HepG2 (cell line): ENCODE results near the gene ZSCAN1. TPM values are rescaled to one million over a fixed set of nuclear protein-coding genes. Genes with fewer than 3 reads are reported as not detected.

ENCODE experiments used
- ATAC-seq: fragments of 200-7000 bp; cut with Tn5 transposase; 3 replicates; pipeline ENCODE4 v1.9.1; 2020; ENCODE audit warnings: mild to moderate bottlenecking, moderate library complexity
- BruUV-seq: library from RNA; stranded (reverse); fragments of 400-500 nt; replicated peaks from 2 replicates; lab custom pipeline; 2021; lab: Mats Ljungman, UMichigan
- CTCF ChIA-PET: fragments of 300-600 bp; formaldehyde crosslinking; extraction: SDS; loops from one replicate; lab custom pipeline; 2021; ENCODE audit warnings: low total read pairs, inconsistent platforms, low intra/inter-chr PET ratio; lab: Yijun Ruan, JAX
- POLR2A ChIA-PET: fragments of 350-600 bp; sonication (Branson Sonifier 250); formaldehyde crosslinking; loops from one replicate; lab custom pipeline; 2020; ENCODE audit warnings: antibody characterized with exemption, inconsistent platforms; lab: Yijun Ruan, JAX
- DNase-seq: peaks from one replicate; pipeline ENCODE4 v3.0.0-alpha.2; 2015; ENCODE audit warnings: low spot score
- FAIRE-seq: peaks from 3 replicates; lab custom pipeline; 2011; peaks lifted over from hg19 to GRCh38; lab: Jason Lieb, UNC
- H2AFZ ChIP-seq: one replicate; pipeline ENCODE4 v1.6.1; 2011; ENCODE audit warnings: low read length, inconsistent platforms
- H3K27ac ChIP-seq: fragments of 300-600 bp; 3 replicates; pipeline ENCODE4 v1.8.0; 2011; ENCODE audit warnings: mixed run types, mild to moderate bottlenecking, mixed read lengths, low read length, inconsistent platforms; ENCODE audit not compliant: insufficient read depth; ENCODE audit errors: extremely low read length
- H3K27me3 ChIP-seq, 2 experiments: fragments of 200-600 bp in 1 of 2; 2 replicates in 1 of 2; 3 replicates in 1 of 2; pipeline versions ENCODE4 v1.6.0 to v1.8.0; 2011; ENCODE audit warnings: low read length in 2 of 2, mild to moderate bottlenecking in 2 of 2, moderate library complexity in 2 of 2, inconsistent platforms in 1 of 2; ENCODE audit not compliant: insufficient read depth in 2 of 2, control insufficient read depth in 1 of 2
- H3K36me3 ChIP-seq, 2 experiments: fragments of 200-600 bp in 1 of 2; replicated peaks in 1 of 2; 2 replicates in 1 of 2; 3 replicates in 1 of 2; pipeline versions ENCODE4 v1.5.1 to v1.8.0; 2011; ENCODE audit warnings: low read length in 2 of 2, inconsistent platforms in 1 of 2; ENCODE audit not compliant: insufficient read depth in 2 of 2, control insufficient read depth in 1 of 2
- H3K4me1 ChIP-seq: 2 replicates; pipeline ENCODE4 v1.5.1; 2012; ENCODE audit warnings: low read length, inconsistent platforms; ENCODE audit not compliant: insufficient read depth
- H3K4me2 ChIP-seq: 2 replicates; pipeline ENCODE4 v1.6.0; 2011; ENCODE audit warnings: low read depth, low read length, inconsistent platforms
- H3K4me3 ChIP-seq, 3 experiments: fragments of 200-600 bp in 1 of 3; sonication (generic), shearing (Covaris generic) in 1 of 3; replicated peaks in 1 of 3; 2 replicates each; pipeline ENCODE4 v1.5.1; 2011 to 2016; ENCODE audit warnings: low read length in 3 of 3, inconsistent platforms in 2 of 3, low read depth in 2 of 3, mild to moderate bottlenecking in 2 of 3, control low read depth in 1 of 3, mixed read lengths in 1 of 3; ENCODE audit not compliant: insufficient read depth in 1 of 3
- H3K79me2 ChIP-seq: one replicate; pipeline ENCODE4 v1.6.1; 2011; ENCODE audit warnings: low read length, inconsistent platforms; ENCODE audit not compliant: insufficient read depth
- H3K9ac ChIP-seq: 2 replicates; pipeline ENCODE4 v1.6.0; 2011; ENCODE audit warnings: mild to moderate bottlenecking, low read depth, low read length, inconsistent platforms; ENCODE audit not compliant: insufficient read depth
- H3K9me3 ChIP-seq: 2 replicates; pipeline ENCODE4 v1.5.1; 2012; ENCODE audit warnings: mild to moderate bottlenecking, low read length
- H4K20me1 ChIP-seq: 2 replicates; pipeline ENCODE4 v1.6.0; 2011; ENCODE audit warnings: inconsistent platforms, mild to moderate bottlenecking, low read length, moderate library complexity; ENCODE audit not compliant: insufficient read depth
- ATF1 ChIP-seq: IDR thresholded peaks from 2 replicates; pipeline ENCODE4 v1.6.1; 2016; ENCODE audit warnings: mild to moderate bottlenecking, control low read depth
- GABPB1 ChIP-seq: IDR thresholded peaks from 2 replicates; pipeline ENCODE4 v1.6.1; 2016; ENCODE audit warnings: mild to moderate bottlenecking, missing genetic modification reagents, moderate library complexity, missing compliant biosample characterization
- HDAC2 ChIP-seq: sonication (generic); formaldehyde crosslinking; IDR thresholded peaks from 2 replicates; pipeline ENCODE4 v1.4.0; 2020; ENCODE audit warnings: missing genetic modification reagents
- REXO4 ChIP-seq: sonication (generic); formaldehyde crosslinking; IDR thresholded peaks from 2 replicates; pipeline ENCODE4 v1.8.0; 2022; ENCODE audit warnings: missing genetic modification reagents, mild to moderate bottlenecking, borderline replicate concordance
- SAFB2 ChIP-seq: sonication (generic); formaldehyde crosslinking; IDR thresholded peaks from 2 replicates; pipeline ENCODE4 v1.5.1; 2020; ENCODE audit warnings: missing genetic modification reagents, low read depth, mild to moderate bottlenecking, borderline replicate concordance
- SMAD3 ChIP-seq: sonication (generic); formaldehyde crosslinking; IDR thresholded peaks from 2 replicates; pipeline ENCODE4 v1.4.0; 2020; ENCODE audit warnings: missing genetic modification reagents
- ZNF331 ChIP-seq: sonication (generic); formaldehyde crosslinking; IDR thresholded peaks from 2 replicates; pipeline ENCODE4 v1.4.0; 2020; ENCODE audit warnings: missing genetic modification reagents
- ZNF33B ChIP-seq: sonication (generic); formaldehyde crosslinking; IDR thresholded peaks from 2 replicates; pipeline ENCODE4 v1.5.1; 2020; ENCODE audit warnings: mild to moderate bottlenecking, missing genetic modification reagents
- ZNF567 ChIP-seq: sonication (generic); formaldehyde crosslinking; IDR thresholded peaks from 2 replicates; pipeline ENCODE4 v1.8.1; 2023; ENCODE audit warnings: mild to moderate bottlenecking, missing genetic modification reagents, borderline replicate concordance
- ZNF569 ChIP-seq: sonication (generic); formaldehyde crosslinking; IDR thresholded peaks from 2 replicates; pipeline ENCODE4 v1.5.0; 2020; ENCODE audit warnings: mild to moderate bottlenecking, missing genetic modification reagents, moderate library complexity, borderline replicate concordance
- ZNF766 ChIP-seq: sonication (generic); formaldehyde crosslinking; IDR thresholded peaks from 2 replicates; pipeline ENCODE4 v1.5.0; 2020; ENCODE audit warnings: missing genetic modification reagents, borderline replicate concordance
- ZNF782 ChIP-seq: sonication (generic); formaldehyde crosslinking; IDR thresholded peaks from 2 replicates; pipeline ENCODE4 v1.4.0; 2020; ENCODE audit warnings: missing genetic modification reagents, mild to moderate bottlenecking, borderline replicate concordance
- WGBS: methylation state at CpG from one replicate; pipeline ENCODE4 v1.1.6; 2017; ENCODE audit warnings: low lambda C conversion rate; 5-methylcytosine and 5-hydroxymethylcytosine counted together
- in situ Hi-C: cut with HindIII; loops from 2 replicates; pipeline ENCODE4 v1.10.0; 2017; ENCODE audit warnings: low pct_unique_long_range_greater_than_20kb; ENCODE audit not compliant: extremely low pct_ligation_motif_present
- intact Hi-C: fragments of 100-400 bp; cut with micrococcal nuclease; formaldehyde crosslinking; loops from one replicate; pipeline ENCODE4 v1.10.0; 2022; ENCODE audit not compliant: unreplicated experiment
- polyA plus RNA-seq, 8 experiments: library from polyadenylated mRNA; depleted of rRNA in 3 of 8; stranded (reverse) in 7 of 8; unstranded in 1 of 8; fragments of >200 nt; fragmentation: Illumina TruSeq in 4 of 8; extraction: Trizol in 4 of 8; gene quantifications; 2 replicates each; pipeline versions ENCODE4 v1.2.1 to v1.2.3, GENCODE V29; 2011 to 2016; ENCODE audit warnings: low read depth in 4 of 8, missing spikeins in 1 of 8, mixed read lengths in 1 of 8; ENCODE audit not compliant: insufficient read depth in 1 of 8
- total RNA-seq, 5 experiments: library from RNA; depleted of rRNA; stranded (reverse); fragments of >200 nt; fragmentation: Illumina TruSeq; extraction: Trizol; gene quantifications; 2 replicates each; pipeline ENCODE4 v1.2.3, GENCODE V29; 2016; ENCODE audit warnings: low read depth in 1 of 5

Gene ZSCAN1
- total and polyA plus RNA-seq, 2 of the 13 experiments (the other 11 are each of a cell fraction or from before 2014, with no cell fraction given): not detected

GRCh38 chr19:58058467-58058866 lies 24.6 kb downstream of the ZSCAN1 start:
- DNase-seq (no peak), ATAC-seq (no peak), FAIRE-seq (no peak)
- in situ Hi-C loops: no loop called here
- Histone ChIP-seq H3K79me2 (no peaks in the 10 kb centered on the region), H2AFZ (no peak overlapping the region), H3K4me1 (no peaks in the 10 kb centered on the region; the same call in 1 of the 2 replicates), H3K27ac (no peak overlapping the region), H3K27me3 (no peaks in the 10 kb centered on the region), H3K4me3 (no peak overlapping the region), H4K20me1 (no peaks in the 10 kb centered on the region), H3K9ac (no peak overlapping the region), H3K9me3 (peaks cover 52% of the 10 kb centered on the region), H3K4me2 (no peak overlapping the region), H3K36me3 (no peaks in the 10 kb centered on the region)
- no peak for TF ChIP-seq SAFB2 (CRISPR knock-in tag)
- TF ChIP-seq ZNF766 (CRISPR knock-in tag): no peak
- no peak for TF ChIP-seq HDAC2 (CRISPR knock-in tag)
- no peak for TF ChIP-seq ATF1 (CRISPR knock-in tag)
- no peak for TF ChIP-seq ZNF569
- TF ChIP-seq REXO4: no peak
- no peak for TF ChIP-seq SMAD3 (CRISPR knock-in tag)
- TF ChIP-seq ZNF782 (CRISPR knock-in tag): no peak
- no peak for TF ChIP-seq ZNF567 (CRISPR knock-in tag)
- no peak for TF ChIP-seq ZNF33B (CRISPR knock-in tag)
- no peak for TF ChIP-seq ZNF331 (CRISPR knock-in tag)
- no peak for TF ChIP-seq GABPB1 (CRISPR knock-in tag)
- ChIA-PET CTCF (no interaction called here), POLR2A (no interaction called here)
- WGBS: 48% methylated on average over 13 of the region's 13 CpGs
- intact Hi-C loops: no loop called here
- BruUV-seq: no TSS peak
